Keratinocyte (primary cell): ENCODE results near the gene ARHGAP40.

Source experiments
- EZH2 ChIP-seq: IDR thresholded peaks from one replicate; pipeline ENCODE4 v1.6.1; 2012; ENCODE audit warnings: inconsistent platforms, mild to moderate bottlenecking, low read length, moderate library complexity
- TF ChIP-seq, protein P1 (sequence below), 3 experiments: IDR thresholded peaks in 1 of 3; conservative IDR thresholded peaks in 1 of 3; optimal IDR thresholded peaks in 1 of 3; 2 replicates in 2 of 3; 3 replicates in 1 of 3; pipeline versions ENCODE3 to v1.5.1; 2011; ENCODE audit warnings: low read length in 3 of 3, mild to moderate bottlenecking in 3 of 3, moderate library complexity in 2 of 3, control low read depth in 1 of 3, inconsistent platforms in 1 of 3; ENCODE audit not compliant: insufficient read depth in 2 of 3; ENCODE audit errors: extremely low read depth in 1 of 3

DNA sequence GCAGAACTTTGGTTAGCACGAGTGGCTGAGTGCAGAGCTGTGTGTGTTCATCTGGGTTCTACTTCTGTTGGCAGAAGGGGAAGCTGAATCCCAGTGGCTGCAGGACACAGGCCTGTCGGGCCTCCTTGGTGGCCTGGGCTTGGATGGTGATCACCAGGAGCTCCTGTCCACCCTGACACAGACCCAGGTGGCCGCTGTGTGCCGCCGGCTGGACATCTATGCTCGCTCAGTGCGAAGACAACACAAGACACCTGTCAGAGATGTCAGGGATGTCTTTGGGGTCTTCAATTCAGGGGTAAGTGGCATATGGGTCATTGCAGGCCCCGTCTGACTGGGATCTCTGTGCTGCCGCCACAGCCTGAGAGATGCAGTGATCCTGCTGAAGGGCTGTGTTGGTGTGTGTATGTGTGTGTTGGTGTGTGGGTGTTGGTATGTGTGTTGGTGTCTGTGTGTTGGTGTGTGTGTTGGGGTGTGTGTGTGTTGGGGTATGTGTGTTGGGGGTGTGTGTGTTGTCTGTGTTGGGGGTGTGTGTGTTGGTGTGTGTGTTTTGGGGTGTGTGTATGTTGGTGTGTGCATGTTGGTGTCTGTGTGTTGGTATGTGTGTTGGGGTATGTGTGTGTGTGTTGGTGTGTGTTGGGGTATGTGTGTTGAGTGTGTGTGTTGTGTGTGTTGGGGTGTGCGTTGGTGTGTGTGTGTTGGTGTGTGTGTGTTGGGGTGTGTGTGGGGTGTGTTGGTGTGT is 25.5 kb downstream of the ARHGAP40 start:
- TF ChIP-seq, protein P1, sequence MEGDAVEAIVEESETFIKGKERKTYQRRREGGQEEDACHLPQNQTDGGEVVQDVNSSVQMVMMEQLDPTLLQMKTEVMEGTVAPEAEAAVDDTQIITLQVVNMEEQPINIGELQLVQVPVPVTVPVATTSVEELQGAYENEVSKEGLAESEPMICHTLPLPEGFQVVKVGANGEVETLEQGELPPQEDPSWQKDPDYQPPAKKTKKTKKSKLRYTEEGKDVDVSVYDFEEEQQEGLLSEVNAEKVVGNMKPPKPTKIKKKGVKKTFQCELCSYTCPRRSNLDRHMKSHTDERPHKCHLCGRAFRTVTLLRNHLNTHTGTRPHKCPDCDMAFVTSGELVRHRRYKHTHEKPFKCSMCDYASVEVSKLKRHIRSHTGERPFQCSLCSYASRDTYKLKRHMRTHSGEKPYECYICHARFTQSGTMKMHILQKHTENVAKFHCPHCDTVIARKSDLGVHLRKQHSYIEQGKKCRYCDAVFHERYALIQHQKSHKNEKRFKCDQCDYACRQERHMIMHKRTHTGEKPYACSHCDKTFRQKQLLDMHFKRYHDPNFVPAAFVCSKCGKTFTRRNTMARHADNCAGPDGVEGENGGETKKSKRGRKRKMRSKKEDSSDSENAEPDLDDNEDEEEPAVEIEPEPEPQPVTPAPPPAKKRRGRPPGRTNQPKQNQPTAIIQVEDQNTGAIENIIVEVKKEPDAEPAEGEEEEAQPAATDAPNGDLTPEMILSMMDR (optimal IDR thresholded peaks at IDR 0.05 in 1 of 3, IDR thresholded peaks at IDR 0.05 in 1 of 3, conservative IDR thresholded peaks at IDR 0.05 in 1 of 3; ENCODE audit: extremely low read depth in 1 of 3, insufficient read depth in 2 of 3, low read length in 3 of 3) = no peak
- no peak for TF ChIP-seq EZH2
